GM12891 (cell line): Measurements from ENCODE around the gene CNN2.

Experiments
- DNase-seq: peaks from one replicate; pipeline ENCODE4 v3.0.0; 2011; ENCODE audit warnings: low spot score; ENCODE audit not compliant: insufficient read length
- FAIRE-seq: peaks from 2 replicates; lab custom pipeline; 2011; peaks lifted over from hg19 to GRCh38; lab: Jason Lieb, UNC
- PAX5 ChIP-seq: IDR thresholded peaks from 2 replicates; pipeline ENCODE4 v1.6.1; 2011; ENCODE audit warnings: low read length, moderate library complexity, mild to moderate bottlenecking; ENCODE audit not compliant: insufficient read depth, severe bottlenecking
- POLR2A ChIP-seq: IDR thresholded peaks from 2 replicates; pipeline ENCODE4 v1.6.1; 2011; ENCODE audit warnings: low read depth, low read length, control low read depth
- POLR2AphosphoS5 ChIP-seq: IDR thresholded peaks from 2 replicates; pipeline ENCODE4 v1.6.1; 2011; ENCODE audit warnings: low read depth, low read length, control low read depth
- POU2F2 ChIP-seq: IDR thresholded peaks from 2 replicates; pipeline ENCODE4 v1.6.1; 2011; ENCODE audit warnings: low read depth, mild to moderate bottlenecking, control low read depth, low read length, moderate library complexity
- SPI1 ChIP-seq: IDR thresholded peaks from 2 replicates; pipeline ENCODE4 v1.6.1; 2011; ENCODE audit warnings: low read depth, low read length, control low read depth
- TAF1 ChIP-seq: IDR thresholded peaks from 2 replicates; pipeline ENCODE4 v1.6.1; 2011; ENCODE audit warnings: low read depth, low read length, control low read depth

Gene CNN2

DNA sequence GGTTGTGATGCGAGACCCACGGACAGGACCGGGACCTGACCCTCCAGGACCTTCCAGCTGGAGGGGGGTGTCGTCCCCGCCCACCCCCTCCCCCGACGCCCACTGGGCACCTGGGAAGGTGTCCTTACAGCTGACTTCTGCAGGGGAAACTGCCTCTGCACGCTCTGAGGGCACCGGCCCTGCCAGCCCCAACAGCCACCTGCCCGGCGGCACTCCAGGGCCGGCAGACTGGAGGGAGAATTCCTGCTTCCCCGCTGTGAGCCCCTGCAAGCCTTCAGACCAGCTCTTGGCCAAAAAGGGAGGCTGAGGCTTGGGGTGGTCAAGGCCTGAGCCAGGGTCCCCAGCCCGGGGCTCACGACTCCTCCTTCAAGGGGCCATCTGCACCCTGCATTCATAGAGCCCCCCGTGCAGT, 1.2 kb downstream of the CNN2 start:
- FAIRE-seq, result no peak
- no peak for TF ChIP-seq SPI1
- no peak for TF ChIP-seq TAF1
- TF ChIP-seq POU2F2, result no peak
- no peak for TF ChIP-seq PAX5
- TF ChIP-seq POLR2AphosphoS5, result no peak
- no peak for TF ChIP-seq POLR2A
- DNase-seq, result no peak

DNA sequence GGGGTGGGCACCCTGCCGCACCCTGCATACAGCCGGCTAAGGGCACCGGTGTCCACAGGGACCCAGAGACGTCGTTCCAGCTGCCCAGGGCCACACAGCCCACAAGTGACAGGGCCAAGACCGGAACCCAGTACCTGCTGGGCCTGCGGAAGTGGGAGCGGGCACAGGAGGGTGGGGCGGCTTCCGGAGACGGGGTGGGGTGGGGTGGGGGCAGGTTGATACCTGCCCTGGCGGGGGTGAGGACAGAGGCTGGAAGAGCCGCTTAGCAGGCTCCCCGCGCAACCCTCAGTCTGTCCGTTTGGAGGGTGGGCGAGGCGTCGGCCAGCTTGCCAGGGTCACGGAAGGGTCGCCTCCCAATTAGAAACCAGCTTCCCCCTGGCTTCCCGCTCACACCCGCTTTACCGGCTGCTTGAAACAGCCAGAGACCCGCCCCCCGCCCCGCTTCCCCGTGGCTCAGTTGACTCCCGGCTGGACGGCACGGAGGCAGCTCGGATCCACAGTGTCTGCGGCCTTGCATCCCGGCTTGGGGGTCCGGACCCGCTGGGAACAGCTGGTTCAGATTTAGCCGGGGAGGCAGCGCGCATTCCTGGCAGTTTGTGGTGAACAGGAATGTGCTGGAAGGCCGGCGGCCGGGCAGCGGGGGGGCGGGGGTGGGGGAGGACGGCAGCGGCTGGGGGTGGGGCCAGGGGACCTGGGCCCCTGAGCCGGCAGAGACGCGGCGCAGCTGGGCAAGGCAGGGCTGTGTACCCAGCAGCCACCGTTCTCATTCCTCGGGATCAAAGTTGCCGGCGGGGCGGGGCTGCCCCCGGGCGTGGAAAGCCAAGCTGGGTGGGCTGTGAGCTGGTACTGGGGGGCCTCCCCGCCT, 1.9 kb downstream of the CNN2 start:
- DNase-seq, result peak; percentile 75

DNA sequence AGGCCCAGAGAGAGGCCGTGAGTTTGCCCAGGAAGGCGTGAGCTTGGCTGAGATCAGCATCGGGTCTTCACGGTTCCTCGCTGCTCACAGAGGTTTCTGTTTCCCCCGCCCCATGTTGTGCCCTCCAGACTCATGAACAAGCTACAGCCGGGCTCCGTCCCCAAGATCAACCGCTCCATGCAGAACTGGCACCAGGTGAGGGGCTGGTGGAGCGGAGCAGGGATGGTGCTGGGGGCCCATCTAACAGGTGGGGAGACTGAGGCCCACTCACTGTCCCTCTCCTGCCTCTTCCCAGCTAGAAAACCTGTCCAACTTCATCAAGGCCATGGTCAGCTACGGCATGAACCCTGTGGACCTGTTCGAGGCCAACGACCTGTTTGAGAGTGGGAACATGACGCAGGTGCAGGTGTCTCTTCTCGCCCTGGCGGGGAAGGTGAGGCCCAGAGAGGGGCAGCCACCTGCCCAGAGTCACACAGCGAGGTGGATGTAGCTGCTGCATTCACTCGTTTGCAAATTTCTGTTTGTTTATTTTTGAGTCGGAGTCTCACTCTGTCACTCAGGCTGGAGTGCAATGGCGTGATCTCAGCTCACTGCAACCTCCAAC, 6.0 kb downstream of the CNN2 start:
- TF ChIP-seq TAF1, result no peak
- no peak for TF ChIP-seq POU2F2
- TF ChIP-seq SPI1, result no peak
- TF ChIP-seq PAX5, result no peak
- TF ChIP-seq POLR2AphosphoS5, result no peak
- TF ChIP-seq POLR2A, result no peak
- FAIRE-seq, result no peak
- no peak for DNase-seq

More for the DNA sequence above, 1.9 kb downstream of the CNN2 start:
- FAIRE-seq, result peak; percentile 60
- TF ChIP-seq POLR2A (0 out of 2 replicates have a peak, but pooled peaks have one; percentile 23), PAX5 (no peak), SPI1 (peak; percentile 21; the same call in 1 of the 2 replicates)

DNA sequence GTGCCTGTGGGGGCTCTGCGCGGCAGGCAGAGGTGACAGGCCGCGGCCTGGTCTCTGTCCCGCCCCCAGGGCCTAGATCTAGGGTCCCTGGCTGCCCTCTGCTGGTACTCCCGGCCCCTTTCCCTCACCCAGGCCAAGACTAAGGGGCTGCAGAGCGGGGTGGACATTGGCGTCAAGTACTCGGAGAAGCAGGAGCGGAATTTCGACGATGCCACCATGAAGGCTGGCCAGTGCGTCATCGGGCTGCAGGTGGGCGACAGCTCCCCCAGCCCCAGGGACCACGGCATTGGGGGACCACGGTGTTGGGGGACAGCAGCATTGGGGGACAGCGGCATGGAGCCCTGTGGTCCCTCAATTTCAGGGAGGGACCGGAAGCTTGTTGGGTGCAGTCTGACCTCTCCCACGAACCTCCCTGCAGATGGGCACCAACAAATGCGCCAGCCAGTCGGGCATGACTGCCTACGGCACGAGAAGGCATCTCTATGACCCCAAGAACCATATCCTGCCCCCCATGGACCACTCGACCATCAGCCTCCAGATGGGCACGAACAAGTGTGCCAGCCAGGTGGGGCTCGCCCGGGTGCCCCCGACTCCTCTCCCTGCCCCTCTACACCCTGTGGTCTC, 9.7 kb downstream of the CNN2 start:
- no peak for DNase-seq
- FAIRE-seq, result no peak

DNA sequence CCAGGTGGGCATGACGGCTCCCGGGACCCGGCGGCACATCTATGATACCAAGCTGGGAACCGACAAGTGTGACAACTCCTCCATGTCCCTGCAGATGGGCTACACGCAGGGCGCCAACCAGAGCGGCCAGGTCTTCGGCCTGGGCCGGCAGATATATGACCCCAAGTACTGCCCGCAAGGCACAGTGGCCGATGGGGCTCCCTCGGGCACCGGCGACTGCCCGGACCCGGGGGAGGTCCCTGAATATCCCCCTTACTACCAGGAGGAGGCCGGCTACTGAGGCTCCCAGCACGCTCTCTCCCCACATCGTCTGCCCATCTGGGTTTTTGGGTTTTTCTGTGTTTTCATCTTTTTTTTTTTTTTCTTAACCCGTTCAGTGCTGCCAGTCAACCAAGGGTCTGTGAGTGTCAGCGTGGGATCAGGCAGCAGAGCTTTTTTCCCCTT, 11.2 kb downstream of the CNN2 start:
- FAIRE-seq, result peak; percentile 48

More for the DNA sequence above, 9.7 kb downstream of the CNN2 start:
- TF ChIP-seq TAF1 (no peak), POU2F2 (no peak), POLR2AphosphoS5 (peak; percentile 56; the same call in 1 of the 2 replicates), PAX5 (no peak)

DNA sequence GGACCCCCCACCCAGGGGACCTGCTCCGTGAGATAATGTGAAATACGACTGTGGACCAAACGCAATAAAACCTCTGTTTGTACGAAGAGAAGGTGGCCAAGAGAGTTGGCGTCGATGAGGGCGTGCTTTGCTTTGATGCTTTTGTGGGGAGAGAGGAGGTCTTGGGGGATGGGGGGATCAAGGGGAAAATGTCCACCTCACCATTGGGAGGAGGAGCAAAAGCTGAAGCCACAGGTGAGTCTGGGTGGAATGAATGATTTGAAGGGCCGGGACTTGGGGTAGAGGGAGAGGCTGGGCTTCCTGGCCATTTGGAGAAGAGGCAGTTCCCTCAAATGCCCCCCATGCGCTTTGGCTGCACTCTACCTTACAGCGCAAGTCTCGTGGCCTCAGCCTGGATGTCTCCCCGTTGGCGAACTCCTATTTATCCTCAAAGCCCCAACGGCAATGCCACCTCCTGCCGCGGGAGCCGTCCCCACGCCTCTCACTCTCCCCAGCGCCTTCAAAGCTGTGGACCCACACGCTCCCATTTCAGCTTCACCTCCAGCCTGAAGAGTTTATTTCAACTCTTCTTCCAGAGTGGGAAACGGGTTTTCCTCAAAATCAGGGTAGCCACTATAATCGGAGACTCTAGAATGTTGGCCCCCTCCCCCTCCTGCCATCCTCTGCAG, 12.7 kb downstream of the CNN2 start:
- DNase-seq (no peak), FAIRE-seq (peak; percentile 78)
- TF ChIP-seq POLR2AphosphoS5 (no peak), PAX5 (no peak), POU2F2 (peak; percentile 27; the same call in 1 of the 2 replicates), TAF1 (no peak), POLR2A (no peak), SPI1 (no peak)

More for the DNA sequence above, 11.2 kb downstream of the CNN2 start:
- no peak for DNase-seq
- TF ChIP-seq PAX5 (no peak), TAF1 (no peak), POU2F2 (no peak), SPI1 (no peak), POLR2A (no peak), POLR2AphosphoS5 (no peak)

DNA sequence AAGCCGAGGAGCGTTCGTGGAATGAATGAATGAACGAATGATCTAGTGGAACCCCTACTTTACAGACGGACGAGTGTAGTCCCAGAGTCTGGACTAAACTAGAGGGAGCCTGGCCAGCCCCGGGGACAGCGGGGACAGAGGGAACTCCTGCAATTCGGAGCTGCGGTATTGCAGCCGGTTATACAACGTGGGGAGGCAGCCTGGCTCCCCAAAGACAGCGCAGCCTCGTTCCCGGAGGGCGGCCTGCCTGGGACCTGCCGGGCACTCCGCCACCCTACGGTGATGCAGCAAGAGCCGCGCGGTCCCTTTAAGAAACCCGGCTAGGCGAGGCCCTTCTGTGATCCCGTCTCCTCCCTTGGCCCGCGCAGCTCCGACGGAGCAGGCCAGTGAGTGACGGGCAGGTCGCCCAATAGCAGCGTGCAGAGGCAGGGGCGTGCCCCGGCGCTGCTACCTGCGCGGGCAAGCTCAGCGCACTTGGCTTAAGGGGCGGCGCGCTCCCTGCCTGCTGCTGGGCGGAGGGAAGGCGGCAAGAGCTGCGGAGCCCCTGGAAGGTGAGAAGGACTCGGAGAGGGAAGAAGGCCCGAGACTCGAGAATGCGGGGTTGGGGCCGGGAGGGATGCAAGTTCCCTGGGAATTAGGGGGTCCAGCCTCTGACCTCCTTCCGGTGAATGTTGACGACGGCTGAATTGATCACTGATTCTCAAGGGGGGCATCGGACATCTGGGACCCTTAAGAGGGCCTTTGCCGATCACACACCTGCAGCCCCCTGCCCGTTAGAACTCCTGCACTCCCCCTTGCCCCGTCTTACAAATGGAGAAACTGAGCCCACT, 13.5 kb downstream of the CNN2 start, which contains the start of gene ABCA7:
TSS of gene ABCA7 (plus strand) at position 462 of the 830 bp plus-strand sequence. CDS start 1,255 bp downstream, outside the sequence.
- FAIRE-seq (peak; percentile 99), DNase-seq (peak; percentile 92)
- TF ChIP-seq TAF1 (0 out of 2 replicates have a peak, but pooled peaks have one; percentile 17), POLR2AphosphoS5 (peak; percentile 62), PAX5 (no peak), SPI1 (no peak), POLR2A (peak; percentile 79), POU2F2 (no peak; the same call in 1 of the 2 replicates)
